ENCODE measurements around the gene KRT31.
"Not testable (repeated sequence)": the region's sequence is repeated elsewhere in the genome, so short reads cannot be mapped to it uniquely, and the experiment has no call there.

Gene KRT31

GRCh38 chr17:41383690-41384089 lies 13.7 kb downstream of the KRT31 start:
- DNase-seq = no peak

GRCh38 chr17:41382394-41382793 lies 15.0 kb downstream of the KRT31 start:
- DNase-seq = no peak

GRCh38 chr17:41381943-41382342 lies 15.5 kb downstream of the KRT31 start, which contains the start of gene KRT34:
Gene KRT34 (minus strand): TSS chr17:41382306. CDS start chr17:41382246, 60 bp downstream.
- not testable (repeated sequence) for DNase-seq

GRCh38 chr17:41380091-41380490 lies 17.3 kb downstream of the KRT31 start:
- not testable (repeated sequence) for DNase-seq

- no peak for DNase-seq
These were observed 19.9 kb downstream of the KRT31 start for GRCh38 chr17:41377546-41377945.

GRCh38 chr17:41369713-41370112 lies 27.7 kb downstream of the KRT31 start, which contains the start of gene KRT33B:
Gene KRT33B (minus strand): TSS chr17:41369813. CDS start chr17:41369750, 63 bp downstream.
- DNase-seq = no peak

GRCh38 chr17:41369023-41369422 lies 28.4 kb downstream of the KRT31 start:
- no peak for DNase-seq

GRCh38 chr17:41367426-41368075 lies 29.9 kb downstream of the KRT31 start:
- no peak for DNase-seq

GRCh38 chr17:41366070-41366469 lies 31.3 kb downstream of the KRT31 start:
- no peak for DNase-seq

GRCh38 chr17:41363881-41364280 lies 33.5 kb downstream of the KRT31 start:
- DNase-seq = no peak

- no peak for DNase-seq
These were observed 37.0 kb downstream of the KRT31 start for GRCh38 chr17:41360296-41360995.

GRCh38 chr17:41354536-41354935 lies 42.9 kb downstream of the KRT31 start:
- no peak for DNase-seq

- DNase-seq = no peak
These were observed 44.6 kb downstream of the KRT31 start for GRCh38 chr17:41352597-41353366.

GRCh38 chr17:41351177-41351576 lies 46.2 kb downstream of the KRT31 start:
- no peak for DNase-seq

- not testable (repeated sequence) for DNase-seq
These were observed 47.0 kb downstream of the KRT31 start, which contains the start of gene KRT33A for GRCh38 chr17:41350381-41350878. Gene KRT33A (minus strand): TSS chr17:41350828. CDS start chr17:41350767, 61 bp downstream.

GRCh38 chr17:41347869-41348760 lies 49.3 kb downstream of the KRT31 start:
- no peak for DNase-seq

- not testable (repeated sequence) for DNase-seq
These were observed 51.0 kb downstream of the KRT31 start for GRCh38 chr17:41346421-41346820.

GRCh38 chr17:41345992-41346391 lies 51.4 kb downstream of the KRT31 start:
- no peak for DNase-seq

Data from stimulated activated CD4-positive, alpha-beta T cell treated with anti-CD3 and anti-CD28 coated beads, Interleukin-1b, Interleukin-23, amount 100 ng/mL, for 48 hours (primary cell).